Left ventricle myocardium inferior (tissue), 1 donor: ENCODE data around the gene DCD. TPM values are rescaled to one million over a fixed set of nuclear protein-coding genes. Genes with fewer than 3 reads are reported as not detected.

Source experiments
- DNase-seq: peaks from one replicate; pipeline ENCODE4 v3.0.0-alpha.2; 2020
- H3K27ac ChIP-seq: fragments of 200-600 bp; replicated peaks from 2 replicates; pipeline ENCODE4 v1.8.0; 2021
- H3K27me3 ChIP-seq: fragments of 200-600 bp; 2 replicates; pipeline ENCODE4 v1.8.0; 2021; ENCODE audit warnings: low read depth
- H3K36me3 ChIP-seq: fragments of 200-600 bp; 2 replicates; pipeline ENCODE4 v1.8.0; 2021
- H3K4me1 ChIP-seq: fragments of 200-600 bp; 2 replicates; pipeline ENCODE4 v1.8.0; 2021
- H3K4me3 ChIP-seq: fragments of 200-600 bp; 2 replicates; pipeline ENCODE4 v1.8.0; 2021; ENCODE audit warnings: mild to moderate bottlenecking, moderate library complexity
- H3K9me3 ChIP-seq: fragments of 200-600 bp; replicated peaks from 2 replicates; pipeline ENCODE4 v1.8.0; 2021
- intact Hi-C: fragments of 100-400 bp; cut with micrococcal nuclease; formaldehyde crosslinking; loops from one replicate; pipeline ENCODE4 v1.11.0; 2022
- total RNA-seq: library from RNA; stranded (reverse); fragmentation: NEBNext Ultra II Directional; extraction: Animal tissue kit (Norgen Biotek cat#: 25700); gene quantifications from one replicate; pipeline ENCODE4 v1.2.1, GENCODE V29; 2021
- TF ChIP-seq, protein P1 (sequence below): fragments of 200-600 bp; IDR thresholded peaks from 2 replicates; pipeline ENCODE4 v1.8.0; 2021; ENCODE audit warnings: antibody characterized with exemption, mild to moderate bottlenecking, borderline replicate concordance
- donor health status: DM: no; HTN: yes; CAD: no; lungs with severe emphysema.

Gene DCD
- total RNA-seq, 1 donor from 2014 or later: not detected

DNA sequence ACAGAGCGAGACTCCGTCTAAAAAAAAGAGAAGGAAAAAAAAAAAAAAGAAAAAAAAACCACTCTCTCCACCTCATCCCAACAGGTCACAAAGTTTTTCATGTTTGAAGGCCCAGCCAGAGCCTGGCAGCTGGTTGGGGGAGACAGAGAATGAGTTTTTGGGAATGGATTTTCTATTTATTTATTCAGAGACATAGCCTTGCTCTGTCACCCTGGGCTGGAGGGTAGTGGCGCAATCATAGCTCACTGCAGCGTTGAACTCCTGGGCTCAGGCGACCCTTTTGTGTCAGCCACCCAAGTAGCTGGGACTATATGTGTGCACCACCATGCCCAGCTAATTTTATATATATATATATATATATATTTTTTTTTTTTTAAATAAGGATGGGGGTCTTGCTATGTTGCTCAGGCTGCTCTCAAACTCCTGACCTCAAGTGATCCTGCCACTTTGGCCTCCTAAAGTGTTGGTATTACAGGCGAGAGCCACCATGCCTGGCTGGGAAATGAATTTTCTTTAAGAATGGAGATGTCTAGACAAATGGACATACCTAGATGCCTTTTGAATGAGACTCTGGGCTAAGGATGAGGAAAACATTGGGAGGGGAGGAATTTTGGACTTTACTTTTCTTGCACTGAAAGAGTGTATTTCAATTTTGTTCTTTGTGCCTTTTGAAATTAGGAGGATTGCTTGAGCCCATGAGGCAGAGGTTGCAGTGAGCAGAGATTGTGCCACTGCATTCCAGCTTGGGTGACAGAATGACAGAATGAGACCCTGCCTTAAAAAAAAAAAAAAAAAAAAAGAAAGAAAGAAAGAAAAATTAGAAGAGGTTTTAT is 42.8 kb downstream of the DCD start:
- no peaks in the 10 kb centered on the region for H3K36me3 ChIP-seq
- H3K27me3 ChIP-seq: peaks cover 33% of the 10 kb centered on the region
- TF ChIP-seq, protein P1, sequence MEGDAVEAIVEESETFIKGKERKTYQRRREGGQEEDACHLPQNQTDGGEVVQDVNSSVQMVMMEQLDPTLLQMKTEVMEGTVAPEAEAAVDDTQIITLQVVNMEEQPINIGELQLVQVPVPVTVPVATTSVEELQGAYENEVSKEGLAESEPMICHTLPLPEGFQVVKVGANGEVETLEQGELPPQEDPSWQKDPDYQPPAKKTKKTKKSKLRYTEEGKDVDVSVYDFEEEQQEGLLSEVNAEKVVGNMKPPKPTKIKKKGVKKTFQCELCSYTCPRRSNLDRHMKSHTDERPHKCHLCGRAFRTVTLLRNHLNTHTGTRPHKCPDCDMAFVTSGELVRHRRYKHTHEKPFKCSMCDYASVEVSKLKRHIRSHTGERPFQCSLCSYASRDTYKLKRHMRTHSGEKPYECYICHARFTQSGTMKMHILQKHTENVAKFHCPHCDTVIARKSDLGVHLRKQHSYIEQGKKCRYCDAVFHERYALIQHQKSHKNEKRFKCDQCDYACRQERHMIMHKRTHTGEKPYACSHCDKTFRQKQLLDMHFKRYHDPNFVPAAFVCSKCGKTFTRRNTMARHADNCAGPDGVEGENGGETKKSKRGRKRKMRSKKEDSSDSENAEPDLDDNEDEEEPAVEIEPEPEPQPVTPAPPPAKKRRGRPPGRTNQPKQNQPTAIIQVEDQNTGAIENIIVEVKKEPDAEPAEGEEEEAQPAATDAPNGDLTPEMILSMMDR: no peak
- no peak overlapping the region for H3K4me3 ChIP-seq
- no peak overlapping the region for H3K27ac ChIP-seq
- no peaks in the 10 kb centered on the region for H3K4me1 ChIP-seq
- intact Hi-C loops: no loop called here
- DNase-seq: no peak
- no peaks in the 10 kb centered on the region for H3K9me3 ChIP-seq

DNA sequence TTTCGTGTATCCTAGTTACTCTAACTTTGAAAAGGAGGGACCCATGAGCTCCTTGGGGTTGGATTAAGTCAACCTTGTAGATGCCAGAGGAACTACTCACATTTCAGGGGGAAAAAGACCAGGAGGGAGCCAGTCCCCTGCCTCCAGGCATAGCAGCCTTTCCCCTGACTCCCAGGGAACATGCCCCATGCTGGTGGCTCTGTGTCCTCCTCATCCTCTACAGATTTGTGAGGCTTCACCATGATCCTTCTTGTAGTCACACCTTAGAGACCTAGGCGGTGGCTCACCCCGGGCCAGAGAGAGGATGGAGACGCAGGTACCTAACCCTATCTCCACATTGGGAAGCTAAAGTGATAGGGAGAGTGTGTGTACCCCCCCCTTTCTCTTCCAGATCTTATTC is 43.7 kb downstream of the DCD start:
- TF ChIP-seq, protein P1: no peak
- H3K36me3 ChIP-seq: no peaks in the 10 kb centered on the region
- no peak for DNase-seq

DNA sequence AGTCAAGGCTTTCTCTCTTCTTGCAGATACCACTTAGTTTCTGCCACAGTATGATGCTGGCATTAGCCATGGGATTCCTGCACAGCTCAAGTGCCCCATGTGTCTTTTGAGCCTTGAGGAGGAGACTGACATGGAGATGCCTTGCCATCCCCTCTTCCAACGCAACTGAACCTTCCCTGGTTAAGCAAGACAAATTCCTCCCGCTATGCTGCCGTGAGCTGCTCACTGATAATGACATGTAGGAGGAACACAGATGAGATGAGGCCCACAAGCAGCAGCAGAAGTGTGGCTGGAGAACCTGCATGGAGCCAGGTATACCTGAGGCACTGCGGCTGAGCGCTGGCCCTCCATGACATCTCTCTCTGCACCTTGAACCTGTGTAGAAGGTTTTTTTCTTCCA is 44.3 kb downstream of the DCD start:
- intact Hi-C loops: no loop called here
- Histone ChIP-seq H3K9me3 (no peaks in the 10 kb centered on the region), H3K4me1 (no peaks in the 10 kb centered on the region), H3K36me3 (no peaks in the 10 kb centered on the region), H3K27ac (no peak overlapping the region), H3K4me3 (no peak overlapping the region), H3K27me3 (peaks cover 23% of the 10 kb centered on the region)
- TF ChIP-seq, protein P1: no peak
- no peak for DNase-seq

More for the DNA sequence above, 43.7 kb downstream of the DCD start:
- intact Hi-C loops: no loop called here
- Histone ChIP-seq H3K4me1 (no peaks in the 10 kb centered on the region), H3K27ac (no peak overlapping the region), H3K9me3 (no peaks in the 10 kb centered on the region), H3K4me3 (no peak overlapping the region), H3K27me3 (peaks cover 23% of the 10 kb centered on the region)

DNA sequence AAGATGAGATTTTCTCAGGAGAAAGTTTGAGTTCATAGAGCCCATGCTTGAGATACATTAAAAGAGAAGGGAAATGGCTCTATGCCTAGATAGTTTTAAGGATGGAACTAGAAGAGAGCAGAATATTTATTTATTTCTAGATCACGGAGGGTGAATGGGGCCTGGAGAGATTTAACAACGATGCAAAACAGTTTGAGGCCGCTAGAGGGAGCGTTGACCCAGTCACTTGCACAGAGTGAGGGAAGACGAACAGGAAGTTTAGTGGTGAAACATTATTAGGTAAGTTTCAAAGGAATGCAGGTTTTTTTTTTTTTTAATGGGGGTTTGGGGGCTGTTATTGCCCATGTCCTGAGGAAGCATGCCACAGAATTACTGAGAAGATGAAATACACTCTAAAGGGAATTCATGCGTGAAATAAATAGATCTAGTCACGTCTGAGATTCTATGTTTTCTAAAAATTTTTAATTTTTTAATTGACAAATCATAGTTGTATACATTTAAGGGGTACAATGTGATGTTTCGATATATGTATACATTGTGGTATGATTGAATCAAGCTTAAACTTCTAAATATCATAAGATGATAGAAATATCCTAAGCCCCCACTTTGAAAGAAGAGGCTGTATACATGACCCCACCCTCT is 44.9 kb downstream of the DCD start:
- no peaks in the 10 kb centered on the region for H3K36me3 ChIP-seq
- H3K4me1 ChIP-seq: no peaks in the 10 kb centered on the region
- no peak overlapping the region for H3K27ac ChIP-seq
- TF ChIP-seq, protein P1: peak; percentile 80
- DNase-seq: peak; percentile 28
- intact Hi-C loops: no loop called here
- H3K4me3 ChIP-seq: no peak overlapping the region
- H3K9me3 ChIP-seq: no peaks in the 10 kb centered on the region
- H3K27me3 ChIP-seq: peaks cover 23% of the 10 kb centered on the region

DNA sequence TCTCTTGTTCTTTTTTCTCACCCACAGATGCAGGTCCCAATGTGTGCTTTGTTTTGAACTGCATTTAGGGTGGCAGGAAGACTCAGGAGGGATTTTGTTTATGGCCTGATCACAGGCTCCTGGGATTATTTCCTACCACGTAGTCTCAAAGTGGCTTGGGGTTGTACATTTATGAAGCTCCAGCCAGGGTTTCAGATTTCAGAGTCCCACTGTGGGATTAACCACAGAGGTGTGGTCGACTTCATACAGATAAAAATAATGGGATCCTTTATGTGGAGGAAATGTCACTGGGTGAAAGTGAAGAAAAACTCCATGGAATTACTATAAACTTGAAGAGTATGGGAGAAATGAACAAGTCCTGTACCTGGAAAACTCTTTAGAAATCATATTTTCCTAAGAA is 45.5 kb downstream of the DCD start:
- Histone ChIP-seq H3K36me3 (no peaks in the 10 kb centered on the region), H3K4me1 (no peaks in the 10 kb centered on the region), H3K4me3 (no peak overlapping the region), H3K27ac (no peak overlapping the region), H3K9me3 (no peaks in the 10 kb centered on the region), H3K27me3 (peaks cover 18% of the 10 kb centered on the region)
- TF ChIP-seq, protein P1: no peak
- no peak for DNase-seq
- intact Hi-C loops: no loop called here
